ENCODE results near the gene KRT82. TPM values are rescaled to one million over a fixed set of nuclear protein-coding genes. Genes with fewer than 3 reads are reported as not detected.

The KRT82 gene
- total RNA-seq, 2 donors from 2014 or later: not detected

DNA sequence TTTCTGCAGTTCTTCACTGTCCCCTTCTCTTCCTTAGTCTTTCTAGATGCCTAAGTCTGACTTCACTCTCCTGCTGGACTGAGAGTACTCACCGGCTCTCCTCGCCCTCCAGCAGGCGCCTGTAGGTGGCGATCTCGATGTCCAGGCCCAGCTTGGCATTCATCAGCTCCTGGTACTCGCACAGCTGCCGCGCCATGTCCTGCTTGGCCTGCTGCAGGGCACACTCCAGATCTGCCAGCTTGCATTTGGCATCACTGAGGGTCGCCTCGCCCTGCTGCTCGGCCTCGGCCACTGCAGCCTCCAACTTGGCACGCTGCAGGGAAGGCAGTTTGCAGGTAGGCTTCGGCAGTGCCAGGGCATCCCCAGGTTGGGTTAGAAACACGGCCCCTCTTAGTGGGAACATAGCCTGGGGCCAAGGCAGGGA lies 25.9 kb downstream of the KRT82 start:
- 60% methylated on average over 15 of the region's 15 CpGs for WGBS
- intact Hi-C loops (cut with DNase I): no loop called here
- no peaks in the 10 kb centered on the region for H3K4me1 ChIP-seq (replicated peaks)
- no peaks in the 10 kb centered on the region for H3K36me3 ChIP-seq
- peak; percentile 32 for DNase-seq (ENCODE audit: low spot score)
- no peak overlapping the region for H3K27ac ChIP-seq
- H3K27me3 ChIP-seq (replicated peaks; ENCODE audit: insufficient read depth): no peaks in the 10 kb centered on the region
- no peaks in the 10 kb centered on the region for H3K9me3 ChIP-seq
- H3K4me3 ChIP-seq: no peak overlapping the region
- TF ChIP-seq POLR2AphosphoS5 (IDR thresholded peaks at IDR 0.05): no peak
- TF ChIP-seq, protein P1, sequence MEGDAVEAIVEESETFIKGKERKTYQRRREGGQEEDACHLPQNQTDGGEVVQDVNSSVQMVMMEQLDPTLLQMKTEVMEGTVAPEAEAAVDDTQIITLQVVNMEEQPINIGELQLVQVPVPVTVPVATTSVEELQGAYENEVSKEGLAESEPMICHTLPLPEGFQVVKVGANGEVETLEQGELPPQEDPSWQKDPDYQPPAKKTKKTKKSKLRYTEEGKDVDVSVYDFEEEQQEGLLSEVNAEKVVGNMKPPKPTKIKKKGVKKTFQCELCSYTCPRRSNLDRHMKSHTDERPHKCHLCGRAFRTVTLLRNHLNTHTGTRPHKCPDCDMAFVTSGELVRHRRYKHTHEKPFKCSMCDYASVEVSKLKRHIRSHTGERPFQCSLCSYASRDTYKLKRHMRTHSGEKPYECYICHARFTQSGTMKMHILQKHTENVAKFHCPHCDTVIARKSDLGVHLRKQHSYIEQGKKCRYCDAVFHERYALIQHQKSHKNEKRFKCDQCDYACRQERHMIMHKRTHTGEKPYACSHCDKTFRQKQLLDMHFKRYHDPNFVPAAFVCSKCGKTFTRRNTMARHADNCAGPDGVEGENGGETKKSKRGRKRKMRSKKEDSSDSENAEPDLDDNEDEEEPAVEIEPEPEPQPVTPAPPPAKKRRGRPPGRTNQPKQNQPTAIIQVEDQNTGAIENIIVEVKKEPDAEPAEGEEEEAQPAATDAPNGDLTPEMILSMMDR (IDR thresholded peaks at IDR 0.05): peak in 3 of 4 experiments; percentile 23 to 53 (median 51)

- H3K4me1 ChIP-seq (replicated peaks): no peaks in the 10 kb centered on the region
- no peaks in the 10 kb centered on the region for H3K9me3 ChIP-seq
- 96% methylated on average over 6 of the region's 6 CpGs for WGBS
- no peaks in the 10 kb centered on the region for H3K27me3 ChIP-seq (replicated peaks; ENCODE audit: insufficient read depth)
- H3K36me3 ChIP-seq: no peaks in the 10 kb centered on the region
- no peak overlapping the region for H3K27ac ChIP-seq
- no peak for TF ChIP-seq POLR2AphosphoS5 (IDR thresholded peaks at IDR 0.05)
- intact Hi-C loops (cut with DNase I): no loop called here
- DNase-seq (ENCODE audit: low spot score): no peak
- H3K4me3 ChIP-seq: no peak overlapping the region
Measured at GRCh38 chr12:52379536-52379935, 26.6 kb downstream of the KRT82 start.

GRCh38 chr12:52378091-52378490 lies 28.0 kb downstream of the KRT82 start:
- intact Hi-C loops (cut with DNase I): no loop called here
- H3K36me3 ChIP-seq: no peaks in the 10 kb centered on the region
- TF ChIP-seq, protein P1 (IDR thresholded peaks at IDR 0.05): no peak
- no peak for TF ChIP-seq POLR2A (IDR thresholded peaks at IDR 0.05)
- no peak for TF ChIP-seq POLR2AphosphoS5 (IDR thresholded peaks at IDR 0.05)
- H3K27ac ChIP-seq: no peak overlapping the region
- DNase-seq (ENCODE audit: low spot score): no peak
- WGBS: 88% methylated on average over 19 of the region's 19 CpGs
- H3K4me1 ChIP-seq (replicated peaks): no peaks in the 10 kb centered on the region
- H3K9me3 ChIP-seq: no peaks in the 10 kb centered on the region
- H3K4me3 ChIP-seq: no peak overlapping the region
- no peaks in the 10 kb centered on the region for H3K27me3 ChIP-seq (replicated peaks; ENCODE audit: insufficient read depth)

- Histone ChIP-seq H3K36me3 (no peaks in the 10 kb centered on the region), H3K9me3 (no peaks in the 10 kb centered on the region), H3K27me3 (replicated peaks; ENCODE audit: insufficient read depth) (no peaks in the 10 kb centered on the region), H3K4me3 (no peak overlapping the region), H3K4me1 (replicated peaks) (no peaks in the 10 kb centered on the region), H3K27ac (no peak overlapping the region)
- whole genome bisulfite sequencing: 99% methylated on average over 8 of the region's 8 CpGs
- DNase-seq (ENCODE audit: low spot score): no peak
- TF ChIP-seq, protein P1 (IDR thresholded peaks at IDR 0.05): no peak
- no peak for TF ChIP-seq POLR2A (IDR thresholded peaks at IDR 0.05)
- TF ChIP-seq POLR2AphosphoS5 (IDR thresholded peaks at IDR 0.05): no peak
- intact Hi-C loops (cut with DNase I): no loop called here
Measured at GRCh38 chr12:52377266-52377665, 28.9 kb downstream of the KRT82 start.

DNA sequence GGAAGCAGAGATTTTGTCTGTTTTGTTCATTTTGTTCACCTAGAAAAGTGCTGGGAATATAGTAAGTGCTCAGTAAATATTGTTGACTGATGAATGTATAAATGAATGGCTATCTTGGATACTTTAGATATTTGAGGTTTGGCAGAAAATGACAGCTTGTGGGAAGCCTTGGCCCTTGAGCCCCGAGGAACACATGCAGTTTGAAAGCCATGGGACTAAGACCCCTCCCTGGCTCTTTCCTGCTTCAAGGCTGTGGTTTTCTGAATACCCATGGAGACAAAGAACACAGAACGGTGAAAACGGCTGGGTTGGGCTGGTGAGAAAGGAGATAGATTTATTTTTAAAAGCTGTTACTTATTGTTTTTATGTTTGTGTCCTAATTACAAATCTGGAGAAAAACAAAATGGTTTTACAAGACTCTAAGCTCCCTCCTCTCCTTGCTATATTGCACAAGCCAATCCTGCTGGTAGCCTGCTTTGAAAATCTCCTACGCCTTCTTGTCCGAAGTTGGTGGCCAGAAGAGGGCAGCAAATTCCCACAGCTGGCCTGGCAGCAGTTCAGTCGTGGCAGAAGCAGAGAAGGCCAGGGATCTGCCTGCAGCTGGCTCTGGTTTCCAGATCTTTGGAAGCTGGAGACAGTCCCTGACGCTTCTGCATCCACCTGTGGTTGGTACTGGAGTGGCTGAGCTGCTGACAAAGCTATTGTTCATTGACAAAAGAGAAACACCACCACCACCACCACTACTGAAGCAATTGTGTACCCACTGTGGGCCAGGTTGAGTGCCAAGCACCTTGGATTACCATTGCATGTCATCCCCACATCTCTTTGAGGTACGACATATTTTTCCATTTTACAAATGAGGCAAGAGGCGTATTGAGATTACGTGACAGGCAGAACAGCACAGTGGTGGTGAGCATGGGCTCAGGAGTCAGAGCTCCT lies 33.6 kb downstream of the KRT82 start:
- TF ChIP-seq, protein P1 (IDR thresholded peaks at IDR 0.05): peak; percentile 68 to 92 (median 79)
- TF ChIP-seq POLR2AphosphoS5 (IDR thresholded peaks at IDR 0.05) (peak; percentile 79), POLR2A (IDR thresholded peaks at IDR 0.05) (no peak)
- WGBS: 37% methylated on average over 10 of the region's 10 CpGs
- H3K36me3 ChIP-seq: no peaks in the 10 kb centered on the region
- no peak overlapping the region for H3K4me3 ChIP-seq
- H3K4me1 ChIP-seq (replicated peaks): no peaks in the 10 kb centered on the region
- H3K27me3 ChIP-seq (replicated peaks; ENCODE audit: insufficient read depth): no peaks in the 10 kb centered on the region
- no peaks in the 10 kb centered on the region for H3K9me3 ChIP-seq
- no peak overlapping the region for H3K27ac ChIP-seq
- peak; percentile 88 for DNase-seq (ENCODE audit: low spot score)
- intact Hi-C loops (cut with DNase I): loop anchor here (5.0 kb wide), 3 partner anchors 135 to 500 kb away; no protein-coding TSS in a partner anchor

Measured in prostate gland (tissue), 2 donors.